HG02798 (cell line): ENCODE measurements around the gene BICRA.
"Not testable (repeated sequence)": the region's sequence is repeated elsewhere in the genome, so short reads cannot be mapped to it uniquely, and the experiment has no call there.

Experiments used
- ATAC-seq: cut with Tn5 transposase; IDR thresholded peaks from one replicate; pipeline ENCODE4 v1.9.1; 2021; ENCODE audit warnings: mild to moderate bottlenecking; ENCODE audit not compliant: unreplicated experiment, poor library complexity

Gene BICRA

DNA sequence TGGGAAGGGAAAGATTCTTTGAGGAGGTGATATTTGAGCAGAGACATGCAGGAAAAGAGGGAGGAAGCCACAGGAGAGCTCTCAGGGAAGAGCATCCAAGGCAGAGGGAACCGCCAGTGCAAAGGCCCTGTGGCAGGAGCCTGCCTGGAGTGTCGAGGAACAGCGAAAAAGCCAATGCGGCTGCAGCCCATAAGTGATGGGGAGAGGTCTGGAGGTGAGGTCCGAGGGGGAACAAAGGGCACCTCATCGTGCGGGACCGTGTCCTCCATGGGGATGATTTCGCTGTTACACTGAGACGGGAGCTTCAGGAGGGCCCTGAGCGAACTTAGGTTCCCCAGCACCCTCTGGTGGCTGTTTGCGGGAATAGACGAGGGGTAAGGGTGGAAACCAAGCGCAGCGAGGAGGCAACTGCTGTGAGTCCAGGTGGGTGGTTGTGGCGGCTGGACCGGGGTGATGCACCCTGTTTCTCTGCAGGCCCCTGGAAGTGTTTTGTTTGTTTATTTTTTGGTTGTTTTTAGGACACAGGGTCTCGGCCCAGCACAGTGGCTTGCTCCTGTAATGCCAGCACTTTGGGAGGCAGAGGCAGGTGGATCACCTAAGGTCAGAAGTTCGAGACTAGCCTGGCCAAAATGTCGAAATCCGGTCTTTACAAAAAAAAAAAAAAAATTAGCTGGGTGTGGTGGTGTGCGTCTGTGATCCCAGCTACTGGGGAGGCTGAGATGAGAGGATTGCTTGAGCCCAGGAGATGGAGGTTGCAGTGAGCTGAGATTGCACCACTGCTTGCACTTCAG is 98.4 kb downstream of the BICRA start:
- ATAC-seq: peak; percentile 38

DNA sequence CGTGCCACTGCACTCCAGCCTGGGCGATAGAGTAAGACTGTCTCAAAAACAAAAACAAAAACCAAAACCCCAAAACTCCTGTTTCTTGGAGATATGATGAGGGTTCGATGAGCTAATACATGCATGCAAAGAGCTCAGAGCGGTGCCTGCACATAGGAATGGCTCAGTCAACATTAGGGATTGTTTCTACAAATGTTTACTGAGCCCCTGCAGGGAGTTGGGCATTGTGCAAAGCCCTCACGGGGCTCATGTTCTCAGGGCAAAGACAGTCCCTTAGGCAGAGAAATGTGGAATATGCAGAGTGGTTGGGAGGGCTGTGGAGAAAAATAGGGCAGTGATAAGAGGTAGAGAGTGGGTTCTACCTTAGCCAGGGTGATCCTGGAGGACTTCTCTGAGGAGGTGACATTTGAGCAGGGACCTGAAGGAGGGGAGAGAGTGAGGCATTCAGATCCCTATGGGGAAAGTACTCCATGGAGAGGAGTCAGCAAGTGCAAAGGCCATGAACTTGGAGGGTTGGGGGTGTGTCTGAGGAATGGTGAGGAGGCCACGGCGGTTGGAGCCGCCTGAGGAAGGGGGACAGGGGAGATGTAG is 102.8 kb downstream of the BICRA start:
- no peak for ATAC-seq

DNA sequence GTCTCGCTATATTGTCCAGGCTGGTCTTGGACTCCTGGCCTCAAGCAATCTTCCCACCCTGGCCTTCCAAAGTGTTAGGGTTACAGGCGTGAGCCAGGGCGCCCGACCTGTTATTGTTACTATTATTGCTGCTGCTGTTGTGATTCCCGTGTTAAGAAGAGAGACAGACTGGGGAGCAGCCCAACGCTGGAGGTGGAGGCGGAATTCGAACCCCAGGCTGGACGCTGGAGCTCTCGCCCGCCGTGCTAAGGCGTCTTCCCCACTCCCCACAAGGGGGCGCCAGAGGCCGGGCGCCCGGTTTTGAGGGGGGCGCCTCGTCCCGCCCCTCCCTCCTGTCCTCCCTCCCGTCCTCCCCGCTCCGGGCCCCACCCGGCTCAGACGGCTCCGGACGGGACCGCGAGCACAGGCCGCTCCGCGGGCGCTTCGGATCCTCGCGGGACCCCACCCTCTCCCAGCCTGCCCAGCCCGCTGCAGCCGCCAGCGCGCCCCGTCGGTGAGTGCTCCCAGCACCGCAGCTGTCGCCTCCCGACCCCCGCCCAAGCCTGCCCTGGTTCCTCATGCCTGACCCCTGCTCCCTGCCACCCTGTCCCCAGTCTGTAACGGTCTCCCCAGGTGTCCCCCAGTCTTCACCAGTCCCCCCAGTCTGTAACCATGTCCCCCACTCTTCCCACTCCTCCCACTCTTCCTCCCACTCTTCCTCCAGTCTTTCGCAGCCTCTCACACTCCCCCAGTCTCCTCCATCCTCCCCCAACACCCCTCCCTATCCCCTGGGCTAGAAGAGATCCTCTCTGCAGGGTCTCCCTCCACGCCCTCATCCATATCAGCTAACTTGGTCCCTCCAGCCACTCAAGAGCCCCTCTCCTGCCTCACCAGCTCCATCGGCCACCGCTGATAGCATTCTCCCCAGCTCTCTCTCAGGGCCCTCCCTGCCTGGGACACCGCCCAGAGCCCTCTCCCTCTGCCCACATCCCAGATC is 104.4 kb downstream of the BICRA start, which contains the start of gene EHD2:
TSS of gene EHD2 (plus strand) at position 377 of the 976 bp plus-strand sequence. CDS start 3,191 bp downstream, outside the sequence.
- no peak for ATAC-seq

DNA sequence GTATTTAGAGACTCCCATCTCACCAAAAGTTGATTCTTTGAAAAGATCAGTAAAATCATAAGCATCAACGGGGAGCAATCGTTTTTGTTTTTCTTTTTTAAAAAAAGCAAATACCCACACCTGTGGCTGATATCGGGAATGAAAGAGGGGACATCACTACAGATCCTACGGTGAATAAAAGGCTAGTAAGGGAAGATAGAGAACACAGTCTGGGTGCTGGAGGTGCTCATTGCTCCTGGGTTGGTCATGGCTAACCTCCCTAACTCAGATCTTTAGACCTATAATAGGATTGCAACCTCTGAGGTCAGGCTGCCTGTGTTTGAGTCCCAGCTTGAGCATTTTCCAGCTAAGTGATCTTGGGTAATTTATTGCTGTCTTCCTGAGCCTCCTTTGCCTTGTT is 105.4 kb downstream of the BICRA start:
- ATAC-seq: no peak

DNA sequence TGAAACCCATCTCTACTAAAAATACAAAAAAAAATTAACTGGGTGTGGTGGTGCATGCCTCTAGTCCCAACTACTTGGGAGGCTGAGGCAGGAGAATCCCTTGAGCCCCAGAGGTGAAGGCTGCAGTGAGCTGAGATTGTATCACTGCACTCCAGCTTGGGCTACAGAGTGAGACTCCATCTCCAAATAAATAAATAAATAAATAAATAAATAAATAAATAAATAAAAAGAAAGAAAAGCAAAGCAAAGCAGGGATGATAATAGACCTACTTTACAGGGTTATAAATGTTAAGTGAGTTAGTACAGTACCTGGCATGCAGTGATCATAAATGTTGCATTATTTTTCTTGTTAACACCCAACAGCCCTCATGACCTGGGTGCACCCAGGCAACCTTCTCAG is 105.9 kb downstream of the BICRA start:
- ATAC-seq: not testable (repeated sequence)

DNA sequence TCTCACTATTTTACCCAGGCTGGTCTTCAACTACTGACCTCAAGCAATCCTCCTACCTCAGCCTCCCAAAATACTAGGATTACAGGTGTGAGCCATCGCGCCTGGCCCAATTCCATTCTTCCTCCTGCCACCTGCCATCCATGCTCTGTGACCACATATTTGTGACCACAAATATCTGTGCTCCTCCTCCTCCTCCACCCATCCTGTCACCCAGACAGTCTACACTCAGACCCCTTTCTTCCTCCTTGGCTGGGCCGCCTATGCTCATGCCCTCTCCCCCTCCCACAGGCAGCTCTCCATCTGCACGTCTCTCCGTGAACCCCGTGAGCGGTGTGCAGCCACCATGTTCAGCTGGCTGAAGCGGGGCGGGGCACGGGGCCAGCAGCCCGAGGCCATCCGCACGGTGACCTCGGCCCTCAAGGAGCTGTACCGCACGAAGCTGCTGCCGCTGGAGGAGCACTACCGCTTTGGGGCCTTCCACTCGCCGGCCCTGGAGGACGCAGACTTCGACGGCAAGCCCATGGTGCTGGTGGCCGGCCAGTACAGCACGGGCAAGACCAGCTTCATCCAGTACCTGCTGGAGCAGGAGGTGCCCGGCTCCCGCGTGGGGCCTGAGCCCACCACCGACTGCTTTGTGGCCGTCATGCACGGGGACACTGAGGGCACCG is 107.5 kb downstream of the BICRA start:
- no peak for ATAC-seq

DNA sequence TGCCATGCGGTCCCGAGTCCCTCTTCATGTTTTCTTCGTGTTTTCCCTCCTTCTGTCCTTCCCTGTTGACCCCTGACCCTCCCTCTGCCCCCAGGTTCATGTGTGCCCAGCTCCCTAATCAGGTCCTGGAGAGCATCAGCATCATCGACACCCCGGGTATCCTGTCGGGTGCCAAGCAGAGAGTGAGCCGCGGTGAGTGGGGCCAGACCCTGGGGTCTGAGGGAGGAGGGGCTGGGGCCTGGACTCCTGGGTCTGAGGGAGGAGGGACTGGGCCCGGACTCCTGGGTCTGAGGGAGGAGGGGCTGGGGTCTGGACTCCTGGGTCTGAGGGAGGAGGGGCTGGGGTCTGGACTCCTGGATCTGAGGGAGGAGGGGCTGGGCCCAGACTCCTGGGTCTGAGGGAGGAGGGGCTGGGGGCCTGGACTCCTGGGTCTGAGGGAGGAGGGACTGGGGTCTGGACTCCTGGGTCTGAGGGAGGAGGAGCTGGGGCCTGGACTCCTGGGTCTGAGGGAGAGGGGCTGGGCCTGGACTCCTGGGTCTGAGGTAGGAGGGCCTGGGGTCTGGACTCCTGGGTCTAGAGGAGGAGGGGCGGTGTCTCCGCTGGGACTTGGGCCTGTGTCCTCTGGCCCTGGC is 109.6 kb downstream of the BICRA start:
- not testable (repeated sequence) for ATAC-seq

DNA sequence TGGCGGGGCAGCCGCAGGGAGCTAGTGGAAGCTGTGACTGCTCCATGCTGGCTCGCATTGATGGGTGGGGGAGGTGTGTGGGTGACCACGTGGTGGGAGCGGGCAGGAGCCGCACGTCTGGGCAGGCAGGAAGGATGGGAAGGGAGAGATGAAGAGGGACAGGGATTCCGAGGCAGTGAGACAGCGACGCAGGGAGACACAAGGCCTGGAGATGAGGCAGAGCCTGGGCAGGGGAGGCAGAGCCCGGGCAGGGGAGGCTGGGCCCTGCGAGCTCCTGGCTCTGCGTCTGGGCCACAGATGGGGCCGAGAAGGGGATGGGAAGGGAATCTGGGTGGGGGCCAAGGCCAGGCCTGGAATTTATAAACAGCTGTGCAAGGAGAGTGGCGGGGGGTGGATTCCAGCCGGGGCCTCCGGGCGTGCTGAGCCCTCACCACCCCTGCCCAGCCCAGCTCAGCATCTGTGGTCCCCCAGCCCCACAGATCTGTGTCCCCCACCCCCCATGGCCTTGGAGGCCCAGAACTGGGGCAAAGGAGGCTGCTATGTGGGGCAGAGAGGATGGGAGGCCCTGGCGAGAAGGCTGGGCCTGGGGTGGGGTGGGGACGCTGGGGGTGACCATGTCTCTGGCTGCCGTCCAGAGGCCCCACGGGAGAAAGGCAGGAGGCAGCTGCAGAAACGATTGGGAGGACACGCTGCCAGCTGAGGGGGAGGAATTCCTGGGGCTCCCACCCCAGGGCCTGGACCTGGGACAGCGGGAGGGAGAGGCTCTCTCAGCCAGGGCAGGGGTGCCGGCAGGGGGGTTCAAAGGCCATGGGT is 110.3 kb downstream of the BICRA start:
- no peak for ATAC-seq

DNA sequence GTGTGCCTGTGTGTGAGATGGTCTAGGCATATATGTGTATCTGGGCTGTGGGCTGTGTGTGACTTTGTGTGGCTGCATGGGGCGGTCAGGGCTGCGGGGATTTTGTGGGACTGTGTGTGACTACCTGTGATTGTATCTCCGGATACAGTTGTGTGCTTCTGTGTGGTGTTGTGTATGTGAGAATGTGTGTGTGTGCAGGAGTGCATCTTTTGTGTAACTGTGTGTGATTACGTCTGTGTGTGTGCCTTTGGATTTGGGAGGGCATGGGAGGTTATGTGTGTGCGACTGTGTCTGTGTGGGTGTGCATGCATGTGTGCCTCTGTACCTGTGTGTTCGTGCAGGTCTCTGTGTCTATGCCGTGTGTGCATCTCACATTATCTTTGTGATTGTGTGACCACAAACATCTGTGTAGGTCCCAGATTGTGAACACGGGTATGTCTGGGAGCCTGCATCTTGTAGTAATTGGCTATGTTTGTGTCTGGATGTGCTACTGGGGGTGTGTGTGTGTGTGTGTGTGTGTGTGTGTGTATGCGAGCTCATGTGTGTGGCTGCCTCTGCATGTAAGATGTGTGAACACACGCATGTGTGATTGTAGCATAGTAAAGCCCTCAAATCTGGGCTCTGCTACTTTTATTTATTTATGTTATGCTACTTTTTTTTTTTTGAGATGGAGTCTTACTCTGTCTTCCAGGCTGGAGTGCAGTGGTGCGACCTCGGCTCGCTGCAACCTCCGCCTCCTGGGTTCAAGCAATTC is 111.9 kb downstream of the BICRA start:
- no peak for ATAC-seq

DNA sequence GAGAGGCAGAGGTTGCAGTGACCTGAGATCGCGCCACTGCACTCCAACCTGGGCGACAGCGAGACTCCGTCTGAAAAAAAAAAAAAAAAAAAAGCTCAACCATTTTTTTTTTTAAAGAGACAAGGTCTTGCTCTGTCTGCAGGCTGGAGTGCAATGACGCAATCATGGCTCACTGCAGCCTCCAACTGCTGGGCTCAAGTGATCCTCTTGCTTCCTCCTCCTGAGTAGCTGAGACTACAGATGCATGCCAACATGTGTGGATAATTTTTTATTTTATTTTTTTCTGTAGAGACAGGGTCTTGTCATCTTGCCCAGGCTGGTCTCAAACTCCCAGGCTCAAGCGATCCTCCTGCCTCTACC is 114.6 kb downstream of the BICRA start:
- no peak for ATAC-seq

DNA sequence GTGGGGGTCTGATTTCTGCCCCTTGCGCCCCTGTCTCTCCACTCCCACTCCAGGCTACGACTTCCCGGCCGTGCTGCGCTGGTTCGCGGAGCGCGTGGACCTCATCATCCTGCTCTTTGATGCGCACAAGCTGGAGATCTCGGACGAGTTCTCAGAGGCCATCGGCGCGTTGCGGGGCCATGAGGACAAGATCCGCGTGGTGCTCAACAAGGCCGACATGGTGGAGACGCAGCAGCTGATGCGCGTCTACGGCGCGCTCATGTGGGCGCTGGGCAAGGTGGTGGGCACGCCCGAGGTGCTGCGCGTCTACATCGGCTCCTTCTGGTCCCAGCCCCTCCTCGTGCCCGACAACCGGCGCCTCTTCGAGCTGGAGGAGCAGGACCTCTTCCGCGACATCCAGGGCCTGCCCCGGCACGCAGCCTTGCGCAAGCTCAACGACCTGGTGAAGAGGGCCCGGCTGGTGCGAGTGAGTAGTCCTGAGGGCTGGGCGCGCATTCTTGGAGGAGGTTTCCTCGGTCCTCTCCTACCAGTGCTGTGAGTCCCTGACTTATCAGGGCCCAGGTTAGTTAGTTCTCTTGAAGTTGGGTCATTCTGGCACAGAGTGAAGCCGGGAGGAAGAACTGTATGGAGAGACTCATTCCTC is 116.9 kb downstream of the BICRA start:
- ATAC-seq: no peak

DNA sequence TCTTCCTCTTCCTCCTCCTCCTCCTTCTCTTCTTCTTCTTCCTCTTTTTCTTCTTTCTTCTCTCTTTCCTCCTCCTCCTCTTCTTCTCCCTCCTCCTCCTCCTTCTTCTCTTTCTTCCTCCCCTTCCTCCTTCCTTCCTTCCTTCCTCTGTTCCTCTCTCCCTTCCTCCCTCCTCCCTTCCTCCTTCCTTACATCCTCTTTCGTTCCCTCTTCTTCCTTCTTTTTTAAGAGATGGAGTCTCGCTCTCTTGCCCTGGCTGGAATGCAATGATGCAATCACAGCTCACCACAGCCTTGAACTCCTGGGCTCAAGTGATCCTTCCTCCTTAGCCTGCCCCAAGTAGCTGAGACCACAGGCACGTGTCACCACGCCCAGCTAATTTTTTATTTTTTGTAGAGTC is 117.5 kb downstream of the BICRA start:
- ATAC-seq: no peak

DNA sequence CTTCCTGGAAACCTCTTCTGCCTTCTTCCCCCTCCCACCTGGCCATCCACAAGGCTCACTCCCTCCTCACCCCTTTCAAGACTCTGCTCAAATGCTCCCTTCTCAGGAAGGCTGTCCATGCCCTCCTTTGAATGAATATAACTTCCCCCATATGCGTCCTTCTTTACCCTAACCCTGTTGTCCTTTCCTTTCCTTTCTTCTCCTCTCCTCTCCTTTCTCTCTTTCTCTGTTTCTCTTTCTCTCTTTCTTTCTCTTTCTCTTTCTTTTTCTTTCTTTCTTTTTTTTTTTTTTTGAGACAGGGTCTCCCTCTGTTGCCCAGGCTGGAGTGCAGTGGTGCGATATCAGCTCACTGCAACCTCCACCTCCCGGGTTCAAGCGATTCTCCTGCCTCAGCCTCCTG is 119.4 kb downstream of the BICRA start:
- not testable (repeated sequence) for ATAC-seq

DNA sequence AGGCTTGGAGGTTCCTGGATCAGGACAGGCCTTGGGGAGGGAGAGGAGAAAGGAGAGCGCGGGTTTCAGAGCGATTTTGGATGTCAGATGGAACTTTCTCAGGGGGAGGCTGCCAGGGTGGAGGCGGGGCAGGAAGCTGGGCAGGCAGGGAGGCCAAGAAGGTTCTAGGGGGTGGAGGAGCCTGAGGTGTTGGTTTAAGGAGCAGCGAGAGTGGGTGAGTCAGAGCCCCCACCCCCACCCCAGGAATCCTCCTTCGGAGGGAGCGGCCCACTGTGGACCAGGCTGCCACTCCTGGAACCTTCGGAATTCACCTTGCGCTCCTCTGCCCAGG is 120.5 kb downstream of the BICRA start:
- no peak for ATAC-seq

DNA sequence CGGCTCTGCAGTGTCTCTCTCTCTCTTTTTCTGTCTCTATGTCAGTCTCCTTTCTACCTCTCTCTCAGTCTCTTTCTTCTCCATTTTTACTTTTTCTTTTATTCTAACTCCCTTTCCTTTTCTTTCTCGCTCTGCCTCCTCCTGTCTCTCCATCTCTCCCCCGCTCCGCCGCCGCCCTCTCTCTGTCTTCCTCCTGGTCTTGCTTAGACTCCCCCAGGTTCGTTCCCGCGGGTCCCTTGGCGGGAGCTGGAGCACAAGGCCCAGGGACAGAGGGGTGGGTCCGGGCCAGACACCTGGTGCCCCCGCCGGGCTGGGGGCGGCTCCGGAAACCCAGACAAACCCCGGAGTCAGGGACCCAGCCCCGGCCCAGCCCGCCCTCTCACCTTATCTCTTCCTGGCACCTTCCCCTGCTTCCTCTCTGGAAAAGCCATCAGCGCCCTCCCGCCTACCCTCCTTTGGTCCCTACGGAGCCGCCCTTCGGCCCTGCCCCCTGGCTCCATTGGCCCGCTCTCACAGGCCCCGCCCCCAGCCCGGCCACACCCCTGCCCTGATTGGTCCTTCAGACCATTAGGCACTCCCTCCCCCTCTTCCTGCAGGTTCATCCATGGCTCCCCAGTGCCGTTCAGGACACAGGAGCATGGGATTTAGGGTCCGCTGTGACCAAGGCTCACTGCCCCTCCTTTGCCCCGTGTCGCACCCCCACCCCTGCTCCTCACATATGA is 121.0 kb downstream of the BICRA start:
- ATAC-seq: no peak

DNA sequence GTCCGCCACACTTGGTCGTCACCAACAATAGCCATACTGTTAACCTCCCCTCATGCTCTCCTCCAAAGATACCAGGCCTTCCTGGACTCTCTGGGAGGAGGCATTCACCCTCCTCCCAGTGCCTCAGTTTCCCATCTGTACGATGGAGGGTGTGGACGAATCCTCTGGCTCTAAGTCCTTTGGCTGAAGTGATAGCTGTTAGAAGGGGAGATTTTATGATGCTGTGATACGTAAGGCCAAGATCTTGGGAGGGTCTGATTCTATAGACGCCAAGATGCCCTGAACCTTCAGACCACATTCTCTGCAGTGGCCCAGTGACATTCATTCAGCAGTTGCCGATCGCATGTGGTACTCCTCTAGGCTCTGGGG is 121.6 kb downstream of the BICRA start:
- no peak for ATAC-seq

DNA sequence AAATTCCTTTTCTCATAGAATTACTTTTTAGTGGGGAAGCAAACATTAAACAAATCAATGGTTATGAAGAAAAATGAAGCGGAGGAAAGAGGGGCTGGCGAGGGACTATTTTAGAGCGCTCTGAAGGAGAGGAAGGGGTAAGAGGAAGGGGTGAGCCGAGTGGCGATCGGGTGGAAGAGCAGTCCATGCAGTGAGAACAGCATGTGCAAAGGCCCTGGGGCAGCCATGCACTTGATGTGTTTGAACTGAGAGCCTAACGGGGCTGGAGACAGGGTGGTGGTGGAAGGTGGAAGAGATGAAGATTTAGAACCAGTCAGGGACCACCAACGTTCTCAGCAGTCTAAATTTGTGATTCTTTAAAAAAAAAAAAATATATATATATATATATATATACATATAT is 122.0 kb downstream of the BICRA start:
- no peak for ATAC-seq

DNA sequence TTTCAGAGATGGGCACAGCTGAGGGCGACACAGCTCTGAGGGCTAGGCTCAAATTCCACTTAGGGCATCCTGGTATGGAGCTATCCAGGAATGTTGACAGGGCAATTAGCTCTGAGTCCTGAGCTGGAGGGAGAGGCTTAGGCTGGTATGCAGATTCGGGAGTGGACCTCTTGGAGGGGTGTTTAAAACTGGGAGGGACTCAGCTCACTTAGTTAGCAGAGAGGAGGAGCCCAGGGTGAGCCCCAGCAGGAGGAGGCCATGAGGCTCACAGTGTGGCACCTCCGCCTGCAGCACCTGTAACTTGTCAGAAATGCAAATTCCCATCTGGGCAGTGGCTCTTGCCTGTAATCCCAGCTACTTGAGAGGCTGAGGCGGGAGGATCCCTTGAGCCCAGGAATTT is 126.2 kb downstream of the BICRA start:
- no peak for ATAC-seq
